NCI-H2227 (cell line): ENCODE results near the gene CCDC198.

ENCODE experiments used
- DNase-seq: peaks from one replicate; lab custom pipeline; 2025; ENCODE audit not compliant: unreplicated experiment; lab: John Stamatoyannopoulos, UW

CCDC198 gene, protein sequence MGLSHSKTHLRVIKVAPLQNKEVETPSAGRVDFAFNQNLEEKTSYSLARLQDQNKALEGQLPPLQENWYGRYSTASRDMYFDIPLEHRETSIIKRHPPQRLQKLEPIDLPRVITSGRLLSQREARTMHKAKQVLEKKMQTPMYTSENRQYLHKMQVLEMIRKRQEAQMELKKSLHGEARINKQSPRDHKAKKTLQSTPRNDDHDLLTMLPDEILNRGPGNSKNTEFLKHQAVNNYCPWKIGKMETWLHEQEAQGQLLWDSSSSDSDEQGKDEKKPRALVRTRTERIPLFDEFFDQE

DNA sequence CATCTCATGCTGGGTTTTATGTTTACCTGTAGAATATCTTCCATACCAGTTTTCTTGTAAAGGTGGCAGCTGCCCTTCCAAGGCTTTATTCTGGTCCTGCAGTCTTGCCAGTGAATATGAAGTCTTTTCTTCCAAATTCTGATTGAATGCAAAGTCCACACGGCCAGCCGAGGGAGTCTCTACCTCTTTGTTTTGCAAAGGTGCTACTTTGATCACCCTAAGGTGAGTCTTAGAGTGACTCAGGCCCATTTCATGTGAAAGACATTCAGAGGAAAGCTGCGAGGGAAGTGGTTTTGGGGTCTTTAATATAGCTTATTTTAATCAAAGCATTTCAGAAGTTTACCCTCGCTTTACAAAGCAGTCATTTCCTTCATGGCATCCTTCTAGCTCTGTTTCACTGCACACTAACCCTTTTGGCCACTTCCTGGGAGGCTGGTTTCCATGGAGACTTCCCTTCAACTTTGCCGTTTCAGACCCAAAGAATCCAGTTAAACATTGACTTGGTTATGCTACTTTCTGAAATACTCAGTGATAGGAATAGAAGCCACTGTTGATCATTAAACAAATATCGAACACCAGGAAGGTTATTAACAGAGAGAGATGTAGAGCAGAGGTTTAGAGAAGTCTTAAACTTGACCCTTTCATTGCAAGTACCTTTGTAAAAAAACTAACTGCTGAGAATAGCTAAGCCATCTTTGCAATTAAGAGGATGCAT is at the start of gene CCDC198:
TSS of gene CCDC198 (minus strand) at position 391 of the 715 bp plus-strand sequence. CDS start at position 249, 142 bp downstream.
- no peak for DNase-seq

GRCh38 chr14:57533214-57533613 is 39.6 kb upstream of the CCDC198 start:
- peak; percentile 3 for DNase-seq

- no peak for DNase-seq
Observed at GRCh38 chr14:57530571-57530970, 36.9 kb upstream of the CCDC198 start.

DNA sequence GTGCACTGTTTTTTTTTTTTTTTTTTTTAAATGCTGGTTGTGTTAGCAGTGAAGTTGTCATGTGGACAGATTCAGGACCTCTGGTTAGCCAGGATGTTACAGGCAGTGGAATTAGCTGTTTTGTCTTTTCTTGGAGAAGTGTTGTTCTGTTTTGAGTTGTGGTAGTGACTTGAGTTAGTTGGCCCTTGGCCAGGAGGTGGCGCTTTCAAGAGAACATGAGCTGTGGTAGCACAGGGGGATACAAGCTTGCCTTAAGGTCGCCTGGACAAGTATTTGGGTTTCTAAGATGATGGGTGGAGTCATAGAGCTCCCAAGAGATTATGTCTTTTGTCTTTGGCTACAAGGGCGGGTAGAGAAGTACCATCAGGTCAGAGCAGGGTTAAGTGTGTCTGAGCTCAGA is 33.3 kb upstream of the CCDC198 start:
- DNase-seq: no peak

GRCh38 chr14:57519043-57519442 is 25.4 kb upstream of the CCDC198 start:
- DNase-seq: no peak

DNA sequence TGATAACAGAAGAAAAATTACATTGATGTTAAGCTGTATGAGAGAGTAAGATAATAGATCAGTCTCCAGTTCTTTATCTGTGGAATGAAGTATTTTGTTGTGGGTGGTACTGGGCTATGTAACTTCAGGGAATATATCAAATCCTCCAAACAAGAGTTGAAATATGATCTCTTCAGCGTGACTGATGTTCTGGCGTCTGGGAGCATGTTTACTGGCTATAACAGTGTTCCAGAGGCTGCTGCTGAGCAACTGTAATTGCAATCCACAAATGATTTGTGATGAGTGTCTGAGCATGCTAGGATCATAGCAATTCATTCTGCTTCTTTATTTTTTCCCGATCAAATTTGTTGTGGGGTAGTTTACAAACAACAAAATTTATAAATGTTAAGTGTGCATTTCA is 18.6 kb upstream of the CCDC198 start:
- peak; percentile 17 for DNase-seq

DNA sequence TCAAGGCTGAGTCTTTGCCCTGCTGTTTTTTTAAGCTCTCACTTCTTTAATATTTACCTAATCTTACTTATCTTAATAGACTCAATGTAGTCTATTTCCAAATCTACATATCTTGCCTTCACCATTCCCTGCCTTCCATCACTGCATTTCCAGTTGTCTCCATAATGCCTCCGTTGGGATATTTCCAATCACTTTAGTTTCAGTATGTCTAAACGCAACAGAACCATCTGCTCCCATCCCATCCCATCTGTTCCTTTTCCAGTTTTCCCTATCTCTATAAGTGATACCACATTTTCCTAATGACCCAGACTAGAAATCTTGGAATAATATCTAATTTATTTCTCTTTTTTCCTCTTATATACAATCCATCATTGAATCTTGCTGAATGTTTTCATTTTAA is 15.1 kb upstream of the CCDC198 start:
- no peak for DNase-seq

DNA sequence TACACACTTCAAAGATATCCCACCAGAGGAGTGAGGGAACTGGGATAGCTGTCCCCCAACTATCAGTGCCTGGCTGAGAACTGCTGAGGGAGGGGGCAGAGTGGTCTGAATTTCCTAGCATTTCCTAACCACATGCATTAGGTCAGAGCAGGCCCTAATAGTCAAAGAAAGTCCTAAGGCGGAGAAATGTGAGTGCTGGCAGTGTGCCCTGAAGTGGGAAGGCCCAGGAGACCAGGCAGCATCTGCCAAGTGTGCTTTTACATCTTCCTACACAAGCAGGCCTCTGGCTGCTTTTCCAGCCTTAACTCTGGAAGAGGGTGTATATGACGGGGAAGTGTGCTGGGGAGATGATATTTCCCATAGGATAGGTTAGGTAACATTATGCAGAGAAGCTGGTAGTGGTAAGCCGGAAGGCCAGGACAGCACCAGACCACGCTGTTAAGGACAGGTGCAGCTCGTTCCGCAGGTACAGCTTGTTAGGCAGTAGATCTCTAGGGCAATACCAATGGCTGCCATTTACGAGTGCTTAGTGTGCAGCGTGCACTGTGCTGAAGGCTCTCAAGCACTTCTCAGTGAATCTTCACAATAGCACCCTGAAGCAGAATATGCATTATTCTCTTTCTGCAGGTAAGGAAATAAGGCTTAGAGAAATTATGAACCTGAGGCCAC is 9.1 kb upstream of the CCDC198 start:
- DNase-seq: peak; percentile 9

DNA sequence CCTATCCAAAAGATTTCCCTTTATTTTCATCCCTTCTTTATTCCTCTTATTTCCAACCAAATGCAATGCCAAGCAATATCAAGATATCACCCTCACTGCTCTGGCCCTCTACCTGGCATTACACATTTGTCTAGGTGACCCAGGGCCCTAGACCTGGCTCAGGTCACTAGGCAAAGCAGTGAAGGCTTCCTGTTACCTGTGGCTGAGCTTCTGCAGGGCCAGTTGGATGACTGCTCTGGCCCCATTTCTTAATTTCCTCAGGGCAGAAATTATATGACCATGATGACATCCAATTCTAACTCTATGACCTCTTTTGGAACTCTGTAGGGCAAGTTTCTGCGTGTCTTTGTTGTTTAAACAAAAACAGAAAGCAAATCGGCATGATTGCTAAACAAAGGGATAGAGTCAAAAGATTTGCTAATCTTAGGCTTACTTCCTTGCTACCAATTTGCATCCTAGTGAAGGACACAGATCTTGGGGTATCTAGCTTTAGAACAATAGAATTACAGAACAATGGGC is 7.4 kb upstream of the CCDC198 start:
- DNase-seq: no peak

- DNase-seq: no peak
Observed at GRCh38 chr14:57498659-57499058, 5.0 kb upstream of the CCDC198 start.

- no peak for DNase-seq
Observed at GRCh38 chr14:57498035-57498434, 4.4 kb upstream of the CCDC198 start.

DNA sequence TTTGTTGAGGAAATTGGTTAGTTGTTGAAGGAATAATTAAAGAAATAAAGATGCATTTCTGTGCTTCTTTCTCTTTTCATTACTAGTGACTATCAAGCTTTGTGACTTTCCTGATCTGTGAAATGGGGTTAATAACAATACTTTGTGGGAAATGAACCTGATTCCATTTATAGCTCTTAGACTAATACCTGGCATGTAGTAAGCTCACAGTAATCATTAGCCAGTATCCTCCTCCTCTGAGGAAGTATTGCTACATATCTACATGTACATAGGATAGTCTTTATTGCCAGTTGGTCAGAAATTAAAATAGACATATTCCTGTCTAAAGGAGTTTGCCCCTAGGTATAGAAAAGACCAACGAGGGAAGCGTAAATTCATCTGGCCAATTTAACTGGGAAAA is 1.8 kb upstream of the CCDC198 start:
- DNase-seq: no peak

DNA sequence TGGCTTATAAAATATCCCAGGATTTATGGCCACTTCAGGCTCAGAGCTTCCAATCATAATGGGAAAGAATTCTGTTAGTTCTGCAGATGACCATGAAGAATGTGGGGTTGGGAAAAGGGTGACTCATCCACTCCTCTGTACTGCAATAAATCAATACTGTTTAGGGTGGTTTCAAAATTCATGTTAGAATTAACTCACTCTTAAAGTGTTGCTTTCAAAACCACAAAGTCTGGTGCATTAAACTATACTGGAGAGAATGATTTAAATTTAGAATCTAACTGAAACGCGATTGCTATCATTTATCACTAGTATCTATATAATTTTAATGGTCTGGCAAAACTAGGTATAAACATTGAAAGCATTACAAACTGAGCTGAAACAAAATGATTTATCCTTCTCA is 798 bp downstream of the CCDC198 start:
- DNase-seq: no peak

GRCh38 chr14:57491640-57492039 is 2.0 kb downstream of the CCDC198 start:
- DNase-seq: no peak

- DNase-seq: no peak
Observed at GRCh38 chr14:57487771-57488170, 5.9 kb downstream of the CCDC198 start.

- peak; percentile 68 for DNase-seq
Observed at GRCh38 chr14:57486767-57487379, 6.8 kb downstream of the CCDC198 start.

DNA sequence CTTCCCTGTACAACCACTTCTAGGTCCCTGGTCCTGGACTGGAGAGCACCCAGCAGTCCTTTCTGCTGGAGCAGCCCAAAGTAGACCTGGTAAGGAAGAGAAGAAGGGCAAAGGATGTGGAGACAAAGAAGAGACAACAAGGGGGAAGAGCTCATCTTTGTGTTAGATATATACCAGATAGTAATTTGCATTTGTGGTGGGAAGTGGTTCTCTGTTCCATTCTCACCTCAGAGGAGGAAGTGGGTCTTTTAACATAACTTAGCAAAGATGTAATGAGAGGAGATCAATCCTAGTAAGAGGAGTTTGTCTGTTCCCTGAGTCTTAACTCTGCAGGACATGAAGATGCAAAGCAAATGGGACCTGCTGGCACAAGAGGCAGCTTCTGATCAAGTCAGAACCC is 8.0 kb downstream of the CCDC198 start:
- no peak for DNase-seq

- DNase-seq: no peak
Observed at GRCh38 chr14:57482120-57482519, 11.5 kb downstream of the CCDC198 start.

GRCh38 chr14:57480051-57480450 is 13.6 kb downstream of the CCDC198 start:
- no peak for DNase-seq

DNA sequence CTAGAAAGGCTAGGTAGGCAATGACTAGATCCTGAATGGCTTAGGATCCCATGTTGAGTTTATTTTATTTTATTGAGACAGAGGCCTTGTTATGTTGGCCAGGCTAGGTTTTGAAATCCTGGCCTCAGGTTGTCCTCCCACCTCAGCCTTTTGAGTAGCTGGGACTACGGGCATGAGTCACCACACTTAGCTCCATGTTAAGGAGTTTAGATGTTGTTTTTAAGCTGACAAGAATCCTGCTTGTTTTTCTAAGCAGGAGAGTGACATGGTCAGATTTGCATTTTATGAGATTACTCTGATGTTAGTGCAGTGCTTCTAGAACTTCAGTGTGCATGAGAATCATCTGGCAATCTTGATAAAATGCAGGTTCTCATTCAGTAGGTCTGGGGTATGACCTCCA is 14.5 kb downstream of the CCDC198 start:
- no peak for DNase-seq

GRCh38 chr14:57478050-57478449 is 15.6 kb downstream of the CCDC198 start:
- DNase-seq: no peak
